Colonic mucosa (tissue), 4 donors: Measurements from ENCODE around the gene RPS2. TPM values are rescaled to one million over a fixed set of nuclear protein-coding genes. Genes with fewer than 3 reads are reported as not detected.

Experiments used
- DNase-seq: peaks from one replicate; pipeline ENCODE4 v3.0.0-alpha.2; 2020
- H3K27ac ChIP-seq: fragments of 200-600 bp; one replicate; pipeline ENCODE4 v1.8.0; 2021
- H3K27me3 ChIP-seq: fragments of 200-600 bp; one replicate; pipeline ENCODE4 v1.8.0; 2021
- H3K36me3 ChIP-seq: fragments of 200-600 bp; one replicate; pipeline ENCODE4 v1.8.0; 2021
- H3K4me1 ChIP-seq: fragments of 200-600 bp; one replicate; pipeline ENCODE4 v1.8.0; 2021; ENCODE audit warnings: mild to moderate bottlenecking
- H3K4me3 ChIP-seq: fragments of 200-600 bp; one replicate; pipeline ENCODE4 v1.8.0; 2021
- H3K9ac ChIP-seq, 2 donors: one replicate each; pipeline ENCODE4 v1.7.0; 2013; ENCODE audit warnings: control low read depth in 2 of 2, low read depth in 2 of 2, low read length in 2 of 2
- H3K9me3 ChIP-seq: fragments of 200-600 bp; one replicate; pipeline ENCODE4 v1.8.0; 2021
- CTCF ChIP-seq: fragments of 200-600 bp; IDR thresholded peaks from one replicate; pipeline ENCODE4 v1.8.0; 2022; ENCODE audit warnings: antibody characterized with exemption, mild to moderate bottlenecking
- intact Hi-C: fragments of 100-400 bp; cut with DNase I; formaldehyde crosslinking; loops from one replicate; pipeline ENCODE4 v1.14.1; 2022
- total RNA-seq, 2 donors: library from RNA; stranded (reverse); fragmentation: NEBNext Ultra II Directional in 1 of 2; extraction: Animal tissue kit (Norgen Biotek cat#: 25700) in 1 of 2; gene quantifications; one replicate each; pipeline ENCODE4 v1.2.1, GENCODE V29; 2021
- donor health status: healthy.
- donor health status: DM: no; HTN: no; CAD: no.
- donor health status: DM: no; HTN: no; CAD: no.

RPS2 gene
- total RNA-seq, 2 donors from 2014 or later, result 1,996 to 2,736 TPM

GRCh38 chr16:1973461-1974156, 9.0 kb upstream of the RPS2 start:
- no peak overlapping the region for H3K9ac ChIP-seq
- H3K4me1 ChIP-seq, result peaks cover 11% of the 10 kb centered on the region
- no peak for TF ChIP-seq CTCF
- no peak overlapping the region for H3K4me3 ChIP-seq
- intact Hi-C loops, result no loop called here
- H3K27me3 ChIP-seq, result no peaks in the 10 kb centered on the region
- DNase-seq, result no peak
- H3K36me3 ChIP-seq, result peaks cover 14% of the 10 kb centered on the region
- no peak overlapping the region for H3K27ac ChIP-seq
- no peaks in the 10 kb centered on the region for H3K9me3 ChIP-seq

GRCh38 chr16:1972490-1972877, 7.9 kb upstream of the RPS2 start:
- Histone ChIP-seq H3K27ac (peak overlapping the region; percentile 24), H3K27me3 (no peaks in the 10 kb centered on the region), H3K9me3 (no peaks in the 10 kb centered on the region), H3K4me1 (peaks cover 11% of the 10 kb centered on the region), H3K36me3 (peaks cover 6% of the 10 kb centered on the region), H3K4me3 (peak overlapping the region; percentile 99), H3K9ac (peak overlapping the region; percentile 90 to 91)
- intact Hi-C loops, result no loop called here
- TF ChIP-seq CTCF, result no peak
- DNase-seq, result no peak

GRCh38 chr16:1971796-1972489, 7.3 kb upstream of the RPS2 start, which contains the start of gene TBL3:
TBL3 (plus strand) TSS chr16:1972053; CDS start chr16:1972165, 112 bp downstream.
- Histone ChIP-seq H3K27ac (peak within 1 kb of the TSS; percentile 82), H3K4me3 (peak within 1 kb of the TSS; percentile 99), H3K9me3 (no peaks in the 10 kb centered on the region), H3K36me3 (peaks cover 5% of the 10 kb centered on the region), H3K9ac (peak within 1 kb of the TSS; percentile 90 to 91), H3K4me1 (peaks cover 11% of the 10 kb centered on the region), H3K27me3 (no peaks in the 10 kb centered on the region)
- intact Hi-C loops, result no loop called here
- TF ChIP-seq CTCF, result no peak
- peak; percentile 93 for DNase-seq

GRCh38 chr16:1968146-1968953, 3.7 kb upstream of the RPS2 start:
- Histone ChIP-seq H3K36me3 (no peaks in the 10 kb centered on the region), H3K27ac (no peak overlapping the region), H3K27me3 (no peaks in the 10 kb centered on the region), H3K4me1 (peaks cover 11% of the 10 kb centered on the region), H3K4me3 (no peak overlapping the region), H3K9ac (no peak overlapping the region), H3K9me3 (no peaks in the 10 kb centered on the region)
- DNase-seq, result no peak
- intact Hi-C loops, result no loop called here
- TF ChIP-seq CTCF, result no peak

GRCh38 chr16:1966460-1966859, 1.8 kb upstream of the RPS2 start, which contains the start of gene RNF151:
RNF151 (plus strand) TSS chr16:1966856; CDS start chr16:1966882, 26 bp downstream.
- H3K9ac ChIP-seq, result peak within 1 kb of the TSS; percentile 77 to 99

More at GRCh38 chr16:1966460-1966859, 1.8 kb upstream of the RPS2 start, which contains the start of gene RNF151:
- no peaks in the 10 kb centered on the region for H3K36me3 ChIP-seq
- intact Hi-C loops, result no loop called here
- TF ChIP-seq CTCF, result no peak
- peak within 1 kb of the TSS; percentile 89 for H3K27ac ChIP-seq
- H3K27me3 ChIP-seq, result no peaks in the 10 kb centered on the region
- no peaks in the 10 kb centered on the region for H3K9me3 ChIP-seq
- peaks cover 4% of the 10 kb centered on the region for H3K4me1 ChIP-seq
- no peak for DNase-seq
- H3K4me3 ChIP-seq, result peak within 1 kb of the TSS; percentile 92
